T-helper 1 cell treated with Interleukin-12 subunit alpha and Interleukin-12 subunit beta and Interleukin-4 antibody, amounts not matched to agents 30 μg/mL and 1 μg/mL, for 36 hours (primary cell): Measurements from ENCODE around the gene EXOG.

ENCODE experiments used
- H3K27ac Mint-ChIP-seq: one replicate; pipeline ENCODE4 v1.8.0; 2021; ENCODE audit warnings: mild to moderate bottlenecking, mixed read lengths
- H3K27me3 Mint-ChIP-seq: one replicate; pipeline ENCODE4 v1.8.0; 2021; ENCODE audit warnings: low read depth, mixed read lengths
- H3K36me3 Mint-ChIP-seq: one replicate; pipeline ENCODE4 v1.8.0; 2021; ENCODE audit warnings: low read depth, mixed read lengths
- H3K4me1 Mint-ChIP-seq: one replicate; pipeline ENCODE4 v1.8.0; 2021; ENCODE audit warnings: low read depth, mixed read lengths
- H3K4me3 Mint-ChIP-seq: one replicate; pipeline ENCODE4 v1.8.0; 2021; ENCODE audit warnings: mild to moderate bottlenecking, moderate library complexity, mixed read lengths
- H3K9me3 Mint-ChIP-seq: one replicate; pipeline ENCODE4 v1.8.0; 2021; ENCODE audit warnings: mixed read lengths

Gene EXOG

DNA sequence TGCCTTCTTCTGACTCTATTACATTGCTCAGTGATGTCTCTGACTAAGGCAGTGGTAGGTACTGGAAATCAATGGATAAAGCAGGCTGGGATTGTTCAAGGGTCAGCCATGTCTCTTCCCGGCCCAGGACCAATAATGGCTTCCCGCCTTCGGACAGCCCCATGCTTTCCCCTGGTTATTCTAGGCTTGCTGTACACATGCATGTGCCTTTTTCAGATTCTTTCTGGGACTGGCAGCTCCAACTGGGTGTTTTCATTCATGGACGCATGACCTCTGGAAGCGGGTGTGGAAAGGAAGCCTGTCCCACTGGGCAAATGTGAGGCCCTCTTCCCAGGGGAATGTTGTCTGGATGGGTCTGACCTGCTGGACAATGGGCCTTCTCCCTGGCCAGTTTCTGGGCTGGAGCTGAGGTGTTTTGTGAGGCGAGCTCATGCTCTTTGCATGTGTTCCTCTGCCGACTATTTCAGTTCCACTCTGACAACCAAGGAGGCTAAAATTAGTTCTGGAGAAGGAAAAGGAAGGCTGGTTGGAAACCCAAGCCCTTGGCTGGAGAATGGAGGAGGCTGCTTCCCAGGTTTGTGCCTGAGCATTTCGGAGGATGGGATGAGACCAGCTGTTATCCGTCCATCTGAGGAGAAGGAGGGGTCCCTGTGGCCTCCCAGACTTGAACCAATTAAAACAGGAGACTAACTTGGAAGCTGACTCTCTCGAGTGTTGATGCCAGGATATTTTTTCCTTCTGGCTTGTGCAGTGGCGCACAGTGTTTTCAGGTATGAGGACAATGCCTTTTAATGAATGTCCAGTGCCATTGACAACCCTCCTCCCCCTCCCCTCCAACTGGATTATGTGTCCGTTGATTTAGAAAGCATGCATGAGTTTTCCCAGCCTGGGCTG is 35.5 kb upstream of the EXOG start:
- Mint-ChIP-seq H3K4me3 (no peak overlapping the region), H3K27ac (no peak overlapping the region), H3K9me3 (peaks cover 3% of the 10 kb centered on the region), H3K36me3 (no peaks in the 10 kb centered on the region), H3K27me3 (no peaks in the 10 kb centered on the region), H3K4me1 (peaks cover under 1% of the 10 kb centered on the region)

DNA sequence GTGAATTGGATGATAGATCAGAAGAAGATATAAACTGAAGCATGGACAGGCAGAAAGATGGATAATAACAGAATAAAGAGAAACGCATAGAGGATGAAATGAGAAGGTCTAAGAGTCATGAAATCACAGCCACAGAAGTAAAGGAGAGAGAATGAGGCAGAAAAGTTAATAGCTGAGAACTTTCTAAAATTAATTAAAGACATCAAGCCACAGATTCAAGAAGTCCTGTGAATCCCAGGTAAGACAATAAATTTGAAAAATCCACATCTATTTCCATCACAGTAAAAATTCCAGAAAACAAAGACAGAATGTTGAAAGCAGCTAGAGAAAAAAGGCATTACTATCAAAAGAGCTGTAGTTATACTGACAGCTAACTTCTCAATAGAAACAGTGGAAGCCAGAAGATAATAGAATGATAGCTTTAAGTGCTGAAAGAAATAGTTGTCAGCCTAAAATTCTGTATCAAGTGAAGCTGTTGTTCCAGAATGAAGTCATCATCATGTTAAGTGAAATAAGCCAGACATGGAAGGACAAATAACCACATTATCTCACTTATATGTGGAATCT is 30.5 kb upstream of the EXOG start:
- Mint-ChIP-seq H3K27ac (no peak overlapping the region), H3K4me3 (no peak overlapping the region), H3K36me3 (peaks cover 12% of the 10 kb centered on the region), H3K4me1 (peaks cover 1% of the 10 kb centered on the region), H3K9me3 (peaks cover 35% of the 10 kb centered on the region), H3K27me3 (peaks cover 3% of the 10 kb centered on the region)

DNA sequence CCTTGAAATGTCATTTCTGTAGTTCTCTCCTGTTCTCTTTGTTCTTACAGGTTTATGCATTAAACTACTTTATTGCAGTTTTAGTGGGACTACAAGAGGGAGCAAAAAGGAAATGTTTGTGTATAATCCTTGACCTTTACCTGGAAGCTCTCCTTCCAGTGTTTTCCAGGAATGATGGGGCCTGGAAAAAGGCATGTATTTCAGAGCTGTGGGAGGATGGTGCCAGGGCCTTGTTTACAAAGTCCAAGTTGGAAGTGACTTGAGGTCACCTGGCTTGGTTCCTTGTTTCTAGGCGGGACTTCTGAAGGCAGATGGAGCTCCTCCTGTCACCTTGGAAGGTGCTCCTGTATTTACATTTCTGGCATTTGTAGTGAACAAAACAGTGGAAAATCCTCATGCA is 27.4 kb upstream of the EXOG start:
- H3K4me1 Mint-ChIP-seq = peaks cover 9% of the 10 kb centered on the region
- no peak overlapping the region for H3K27ac Mint-ChIP-seq
- H3K9me3 Mint-ChIP-seq = peaks cover 37% of the 10 kb centered on the region
- peaks cover 3% of the 10 kb centered on the region for H3K27me3 Mint-ChIP-seq
- H3K36me3 Mint-ChIP-seq = peaks cover 12% of the 10 kb centered on the region
- no peak overlapping the region for H3K4me3 Mint-ChIP-seq

DNA sequence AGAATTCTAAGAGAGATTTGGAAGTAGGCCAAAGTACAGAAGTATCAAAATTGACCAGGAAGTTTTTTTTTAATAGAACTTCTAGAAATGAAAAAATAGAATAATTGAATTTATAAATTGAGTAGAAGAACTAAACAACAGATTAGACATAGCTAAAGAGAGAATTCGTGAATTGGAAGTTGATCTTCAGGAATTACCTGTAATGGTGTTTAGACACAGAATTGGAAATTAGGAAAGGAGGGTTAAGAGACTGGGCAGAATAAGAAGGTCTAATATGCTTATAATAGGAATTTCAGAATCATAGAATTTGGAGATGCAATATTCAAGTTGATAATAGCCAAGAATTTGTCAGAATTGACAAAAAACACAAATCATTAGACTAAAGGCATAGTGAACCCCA is 26.3 kb upstream of the EXOG start:
- peaks cover 3% of the 10 kb centered on the region for H3K27me3 Mint-ChIP-seq
- H3K27ac Mint-ChIP-seq = no peak overlapping the region
- peaks cover 37% of the 10 kb centered on the region for H3K9me3 Mint-ChIP-seq
- H3K4me1 Mint-ChIP-seq = peaks cover 9% of the 10 kb centered on the region
- H3K4me3 Mint-ChIP-seq = no peak overlapping the region
- H3K36me3 Mint-ChIP-seq = peaks cover 12% of the 10 kb centered on the region

DNA sequence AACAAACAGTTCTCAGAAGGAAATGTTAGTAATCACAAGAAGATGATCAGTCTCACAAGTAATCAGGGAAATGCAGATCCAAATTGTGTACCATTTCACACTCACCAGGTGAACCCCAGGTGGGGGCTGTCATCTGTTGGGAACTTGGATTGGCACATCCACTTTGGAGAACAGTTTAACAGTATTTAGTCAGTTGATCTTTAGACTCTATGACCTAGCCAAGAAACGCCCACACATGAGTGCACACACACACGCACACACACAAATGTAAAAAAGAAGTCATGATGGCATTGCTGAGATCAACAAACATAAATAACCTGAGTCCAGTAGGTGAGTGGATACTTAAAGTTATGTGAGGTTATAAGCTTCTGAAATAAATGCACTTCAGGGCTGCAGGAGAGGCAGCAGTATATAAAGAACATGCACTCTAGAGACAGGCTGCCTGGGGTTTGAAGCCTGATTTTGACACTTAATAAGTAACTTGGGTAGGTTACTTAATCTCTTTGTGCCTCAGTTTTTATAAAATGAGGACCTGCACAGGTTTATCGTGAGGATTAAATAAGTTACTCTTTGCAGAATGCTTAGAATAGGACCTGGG is 24.8 kb upstream of the EXOG start:
- Mint-ChIP-seq H3K4me1 (peaks cover 9% of the 10 kb centered on the region), H3K27ac (no peak overlapping the region), H3K36me3 (peaks cover 12% of the 10 kb centered on the region), H3K9me3 (peaks cover 29% of the 10 kb centered on the region), H3K4me3 (no peak overlapping the region), H3K27me3 (peaks cover 3% of the 10 kb centered on the region)

DNA sequence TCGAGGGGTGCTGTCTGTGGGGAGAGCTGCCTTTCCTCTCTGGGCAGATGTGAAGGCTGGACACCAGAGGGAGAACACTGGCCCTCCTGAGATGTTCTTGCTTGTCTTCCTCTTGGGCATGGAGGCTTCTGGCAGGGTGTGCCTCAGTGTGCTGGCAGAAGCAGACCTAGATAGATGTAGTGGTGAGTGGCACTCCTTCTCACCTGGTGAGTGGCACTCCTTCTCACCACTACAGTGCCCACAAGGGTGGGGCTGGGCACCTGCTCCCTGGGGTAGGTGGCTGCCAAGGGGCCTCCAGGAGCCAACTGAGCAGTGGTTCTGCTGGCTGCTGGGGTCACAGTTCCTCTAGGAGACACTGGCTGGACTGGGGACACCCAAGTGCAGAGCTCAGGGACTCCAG is 23.8 kb upstream of the EXOG start:
- Mint-ChIP-seq H3K4me1 (peaks cover 9% of the 10 kb centered on the region), H3K27ac (no peak overlapping the region), H3K4me3 (no peak overlapping the region), H3K36me3 (peaks cover 12% of the 10 kb centered on the region), H3K9me3 (peaks cover 29% of the 10 kb centered on the region), H3K27me3 (peaks cover 3% of the 10 kb centered on the region)

DNA sequence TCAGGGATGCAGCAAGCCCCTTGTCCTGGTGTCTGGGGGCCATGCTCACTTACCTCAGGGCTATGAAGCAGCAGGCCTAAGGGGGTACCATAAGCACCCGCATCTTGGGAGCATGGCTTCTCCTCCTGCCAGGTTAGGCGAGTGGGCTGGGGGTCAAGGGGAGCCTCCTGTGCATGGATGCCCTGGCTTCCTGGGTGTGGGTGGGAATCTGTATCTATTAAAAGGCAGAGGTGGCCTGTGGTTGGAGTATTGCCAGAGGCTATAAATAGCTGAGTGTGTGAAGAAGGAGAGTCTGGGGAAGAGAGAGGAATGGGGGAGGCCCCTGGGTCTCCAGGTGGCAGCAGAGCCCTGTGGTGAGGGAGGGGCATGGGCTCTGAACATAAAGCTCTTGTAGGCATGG is 22.9 kb upstream of the EXOG start:
- peaks cover 3% of the 10 kb centered on the region for H3K27me3 Mint-ChIP-seq
- no peak overlapping the region for H3K4me3 Mint-ChIP-seq
- peaks cover 12% of the 10 kb centered on the region for H3K36me3 Mint-ChIP-seq
- H3K27ac Mint-ChIP-seq = no peak overlapping the region
- peaks cover 9% of the 10 kb centered on the region for H3K4me1 Mint-ChIP-seq
- peaks cover 27% of the 10 kb centered on the region for H3K9me3 Mint-ChIP-seq

DNA sequence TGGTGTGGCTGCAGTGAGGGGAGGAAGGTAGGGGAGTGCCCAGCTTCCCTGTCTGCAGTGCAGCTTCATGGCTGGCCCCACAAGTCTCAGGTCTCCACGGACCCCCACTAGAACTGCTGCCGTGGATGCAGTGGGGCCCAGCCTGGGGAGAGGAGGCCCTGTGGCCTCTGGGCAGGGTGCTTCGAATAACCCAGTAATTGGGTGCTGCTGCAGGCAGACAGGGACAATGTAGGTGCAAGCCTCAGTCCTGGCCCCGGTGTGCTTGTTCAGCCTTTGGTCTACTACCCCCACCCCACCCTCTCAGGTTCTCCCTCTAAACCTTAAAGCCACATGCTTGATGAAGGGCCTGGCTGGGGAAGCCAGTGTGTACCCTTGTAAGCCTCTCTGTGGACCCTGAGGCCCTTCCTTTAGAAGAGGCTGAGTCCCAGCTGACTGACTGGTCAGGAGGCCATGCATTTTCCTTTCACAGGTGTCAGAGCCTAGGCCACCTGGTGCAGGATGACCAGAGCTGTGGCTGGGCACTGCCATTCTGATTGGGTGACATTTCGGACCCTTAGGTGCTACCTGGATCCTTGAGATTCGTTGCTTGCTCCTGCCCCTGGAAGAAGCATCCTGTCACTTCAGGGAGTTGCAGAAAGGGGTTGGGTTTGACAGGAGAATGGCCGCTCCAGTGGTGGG is 21.1 kb upstream of the EXOG start:
- Mint-ChIP-seq H3K9me3 (peaks cover 9% of the 10 kb centered on the region), H3K27ac (no peak overlapping the region), H3K27me3 (no peaks in the 10 kb centered on the region), H3K4me1 (peaks cover 8% of the 10 kb centered on the region), H3K4me3 (no peak overlapping the region), H3K36me3 (peaks cover 3% of the 10 kb centered on the region)

DNA sequence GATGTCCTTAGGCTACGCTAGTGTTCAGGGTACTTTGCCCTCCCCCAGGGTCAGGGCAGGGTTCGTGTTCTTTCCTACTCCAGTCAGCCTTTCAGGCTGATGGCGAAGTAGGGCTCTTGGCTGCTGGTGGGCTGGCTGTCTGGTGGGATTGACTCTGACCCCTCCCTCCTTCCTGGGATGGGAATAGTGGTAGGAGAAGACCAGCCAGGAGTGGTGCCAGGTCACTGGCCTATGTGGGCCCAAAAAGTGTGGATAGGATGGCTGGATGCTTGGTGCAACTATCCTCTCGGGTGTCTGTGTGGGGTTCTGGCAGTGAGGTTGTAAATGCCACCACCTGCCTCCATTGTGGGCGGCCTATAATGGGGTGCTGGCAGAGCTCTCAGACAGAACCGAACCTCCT is 20.4 kb upstream of the EXOG start:
- H3K27me3 Mint-ChIP-seq = no peaks in the 10 kb centered on the region
- H3K27ac Mint-ChIP-seq = no peak overlapping the region
- H3K4me3 Mint-ChIP-seq = no peak overlapping the region
- peaks cover 8% of the 10 kb centered on the region for H3K4me1 Mint-ChIP-seq
- peaks cover 3% of the 10 kb centered on the region for H3K36me3 Mint-ChIP-seq
- H3K9me3 Mint-ChIP-seq = peaks cover 2% of the 10 kb centered on the region

DNA sequence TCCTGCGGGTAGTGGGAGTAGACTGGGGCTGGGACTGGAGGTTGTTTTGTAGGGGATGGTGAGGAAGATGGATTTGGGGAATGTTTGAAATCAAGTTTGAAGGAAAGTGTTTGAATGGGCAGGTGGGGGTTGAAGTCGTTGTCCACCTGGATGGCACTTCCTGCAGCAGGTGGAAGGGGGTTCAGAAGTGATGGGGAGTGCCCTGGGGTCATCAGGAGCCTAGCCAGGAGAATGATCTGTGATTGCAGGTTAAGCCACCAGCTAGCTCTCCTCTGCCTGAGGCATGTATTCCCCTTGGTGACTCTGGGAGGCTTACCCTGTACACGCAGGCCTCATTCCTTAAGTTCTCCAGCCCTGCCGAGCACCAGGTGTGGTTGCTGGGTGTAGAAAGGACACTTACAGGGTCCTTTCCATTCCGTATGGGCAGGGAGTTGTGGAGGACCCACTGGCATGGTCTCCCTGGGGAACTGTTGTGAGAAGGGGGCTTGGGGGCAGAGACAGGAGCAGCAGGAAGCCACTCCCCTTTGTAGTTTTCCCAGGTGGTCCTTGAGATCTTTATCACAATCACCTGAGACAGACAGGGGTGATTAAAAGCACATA is 19.9 kb upstream of the EXOG start:
- H3K4me3 Mint-ChIP-seq = no peak overlapping the region
- no peaks in the 10 kb centered on the region for H3K27me3 Mint-ChIP-seq
- peaks cover 3% of the 10 kb centered on the region for H3K36me3 Mint-ChIP-seq
- H3K9me3 Mint-ChIP-seq = no peaks in the 10 kb centered on the region
- H3K27ac Mint-ChIP-seq = no peak overlapping the region
- H3K4me1 Mint-ChIP-seq = peaks cover 8% of the 10 kb centered on the region

DNA sequence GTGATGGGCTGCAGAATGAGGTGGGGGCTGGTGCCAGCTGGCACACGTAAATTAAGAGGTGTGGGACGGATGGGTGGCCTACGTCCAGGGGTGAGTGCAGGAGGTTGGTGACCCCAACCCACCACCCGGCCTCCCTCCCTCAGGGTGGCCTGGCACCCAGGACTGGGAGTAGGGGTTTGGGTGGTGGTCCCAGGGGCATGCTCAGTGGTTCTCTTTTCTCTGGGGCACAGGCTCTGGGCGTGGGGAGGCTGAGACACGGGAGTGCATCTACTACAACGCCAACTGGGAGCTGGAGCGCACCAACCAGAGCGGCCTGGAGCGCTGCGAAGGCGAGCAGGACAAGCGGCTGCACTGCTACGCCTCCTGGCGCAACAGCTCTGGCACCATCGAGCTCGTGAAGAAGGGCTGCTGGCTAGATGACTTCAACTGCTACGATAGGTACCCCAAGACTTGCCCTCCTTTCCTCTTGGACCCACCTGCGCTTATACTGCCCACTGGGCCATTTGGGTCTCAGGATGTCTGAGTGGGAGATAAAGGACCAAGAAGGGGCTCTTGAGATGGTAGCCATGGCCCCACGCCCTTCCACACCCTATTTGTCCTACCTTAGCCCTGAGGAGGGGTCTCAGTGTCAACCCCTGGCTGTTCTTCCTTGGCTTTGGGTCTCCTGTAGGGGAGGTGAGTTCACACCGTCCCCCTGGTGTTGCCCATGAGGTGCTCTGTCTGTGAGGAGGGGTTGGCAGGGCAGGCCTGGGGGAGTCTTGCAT is 18.9 kb upstream of the EXOG start:
- H3K36me3 Mint-ChIP-seq = peaks cover 6% of the 10 kb centered on the region
- H3K4me1 Mint-ChIP-seq = peaks cover 8% of the 10 kb centered on the region
- H3K9me3 Mint-ChIP-seq = no peaks in the 10 kb centered on the region
- H3K27me3 Mint-ChIP-seq = no peaks in the 10 kb centered on the region
- H3K27ac Mint-ChIP-seq = no peak overlapping the region
- no peak overlapping the region for H3K4me3 Mint-ChIP-seq

DNA sequence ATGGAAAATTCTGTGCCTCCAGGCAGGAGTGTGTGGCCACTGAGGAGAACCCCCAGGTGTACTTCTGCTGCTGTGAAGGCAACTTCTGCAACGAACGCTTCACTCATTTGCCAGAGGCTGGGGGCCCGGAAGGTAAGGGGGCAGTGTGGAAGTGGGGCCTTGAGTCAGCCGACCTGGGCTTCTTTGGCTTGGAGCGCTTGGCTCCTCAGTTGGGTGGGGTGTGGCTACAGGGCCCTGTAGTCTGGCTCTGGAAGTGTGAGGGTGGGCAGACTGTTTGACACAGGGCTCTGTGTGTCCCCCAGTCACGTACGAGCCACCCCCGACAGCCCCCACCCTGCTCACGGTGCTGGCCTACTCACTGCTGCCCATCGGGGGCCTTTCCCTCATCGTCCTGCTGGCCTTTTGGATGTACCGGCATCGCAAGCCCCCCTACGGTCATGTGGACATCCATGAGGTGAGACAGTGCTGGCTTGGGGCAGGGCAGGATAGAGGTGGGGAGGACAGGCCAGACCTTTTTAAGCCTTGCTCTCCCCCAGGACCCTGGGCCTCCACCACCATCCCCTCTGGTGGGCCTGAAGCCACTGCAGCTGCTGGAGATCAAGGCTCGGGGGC is 18.2 kb upstream of the EXOG start:
- Mint-ChIP-seq H3K9me3 (no peaks in the 10 kb centered on the region), H3K36me3 (peaks cover 9% of the 10 kb centered on the region), H3K4me1 (peaks cover 5% of the 10 kb centered on the region), H3K4me3 (no peak overlapping the region), H3K27ac (no peak overlapping the region), H3K27me3 (no peaks in the 10 kb centered on the region)

DNA sequence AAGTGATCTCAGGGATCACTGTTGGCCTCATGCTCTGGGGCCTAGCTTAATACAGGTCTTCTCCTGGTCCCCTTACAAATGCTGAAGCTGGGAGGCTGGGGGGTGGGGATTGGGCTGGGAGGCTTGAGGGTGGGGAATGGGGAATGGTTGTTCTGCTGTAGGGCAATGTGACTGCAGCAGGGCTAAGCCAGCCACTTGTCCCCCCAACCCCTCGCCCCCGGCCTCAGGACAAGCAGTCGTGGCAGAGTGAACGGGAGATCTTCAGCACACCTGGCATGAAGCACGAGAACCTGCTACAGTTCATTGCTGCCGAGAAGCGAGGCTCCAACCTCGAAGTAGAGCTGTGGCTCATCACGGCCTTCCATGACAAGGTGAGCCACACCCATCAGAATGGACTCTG is 17.2 kb upstream of the EXOG start:
- Mint-ChIP-seq H3K27me3 (no peaks in the 10 kb centered on the region), H3K36me3 (peaks cover 13% of the 10 kb centered on the region), H3K4me3 (no peak overlapping the region), H3K4me1 (peaks cover 2% of the 10 kb centered on the region), H3K9me3 (no peaks in the 10 kb centered on the region), H3K27ac (no peak overlapping the region)
